ENCODE data around the gene CCDC120.

CCDC120 gene

GRCh38 chrX:49079489-49080428 lies 21.0 kb downstream of the CCDC120 start, which contains the start of gene WDR45:
Gene WDR45 (minus strand): TSS chrX:49079887. CDS start chrX:49078095, 1,792 bp downstream.
- peak; percentile 73 for DNase-seq (ENCODE audit: low read depth)
- TF ChIP-seq CTCF (conservative IDR thresholded peaks at IDR 0.05; ENCODE audit: low read length) = no peak
- H3K4me3 ChIP-seq (ENCODE audit: low read length) = peak within 1 kb of the TSS; percentile 76

GRCh38 chrX:49082271-49082871 lies 23.6 kb downstream of the CCDC120 start:
- TF ChIP-seq CTCF (conservative IDR thresholded peaks at IDR 0.05; ENCODE audit: low read length) = no peak
- no peak overlapping the region for H3K4me3 ChIP-seq (ENCODE audit: low read length)
- DNase-seq (ENCODE audit: low read depth) = no peak

- H3K4me3 ChIP-seq (ENCODE audit: low read length) = no peak overlapping the region
- DNase-seq (ENCODE audit: low read depth) = no peak
- no peak for TF ChIP-seq CTCF (conservative IDR thresholded peaks at IDR 0.05; ENCODE audit: low read length)
Observed at GRCh38 chrX:49089553-49089952, 30.8 kb downstream of the CCDC120 start.

- no peak for DNase-seq (ENCODE audit: low read depth)
- TF ChIP-seq CTCF (conservative IDR thresholded peaks at IDR 0.05; ENCODE audit: low read length) = no peak
- H3K4me3 ChIP-seq (ENCODE audit: low read length) = no peak overlapping the region
Observed at GRCh38 chrX:49096419-49096818, 37.6 kb downstream of the CCDC120 start.

- H3K4me3 ChIP-seq (ENCODE audit: low read length) = peak overlapping the region; percentile 77
- peak; percentile 87 for DNase-seq (ENCODE audit: low read depth)
- TF ChIP-seq CTCF (conservative IDR thresholded peaks at IDR 0.05; ENCODE audit: low read length) = no peak
Observed at GRCh38 chrX:49100704-49101628, 42.2 kb downstream of the CCDC120 start.

- DNase-seq (ENCODE audit: low read depth) = no peak
- no peak for TF ChIP-seq CTCF (conservative IDR thresholded peaks at IDR 0.05; ENCODE audit: low read length)
- peak overlapping the region; percentile 58 for H3K4me3 ChIP-seq (ENCODE audit: low read length)
Observed at GRCh38 chrX:49101629-49101984, 42.8 kb downstream of the CCDC120 start.

Data from AG10803 (cell line).